Activated CD4-positive, alpha-beta T cell treated with anti-CD3 and anti-CD28 coated beads, Interleukin-2, amount 10 ng/mL, durations not matched to agents 24 days and 14 days (primary cell): Measurements from ENCODE around the gene DNAJB5. TPM values are rescaled to one million over a fixed set of nuclear protein-coding genes. Genes with fewer than 3 reads are reported as not detected.
A peak's percentile ranks its signal among the peaks of the same experiment; 100 is the strongest.

Experiments
- DNase-seq: peaks from one replicate; pipeline ENCODE4 v3.0.0; 2022
- H3K27ac Mint-ChIP-seq: one replicate; pipeline ENCODE4 v1.8.0; 2022; ENCODE audit warnings: mild to moderate bottlenecking, mixed read lengths
- H3K27me3 Mint-ChIP-seq: one replicate; pipeline ENCODE4 v1.8.0; 2022; ENCODE audit warnings: mixed read lengths
- H3K36me3 Mint-ChIP-seq: one replicate; pipeline ENCODE4 v1.8.0; 2022; ENCODE audit warnings: low read depth, mild to moderate bottlenecking, mixed read lengths
- H3K4me1 Mint-ChIP-seq: one replicate; pipeline ENCODE4 v1.8.0; 2021; ENCODE audit warnings: mixed read lengths
- H3K4me3 Mint-ChIP-seq: one replicate; pipeline ENCODE4 v1.8.0; 2022; ENCODE audit warnings: mild to moderate bottlenecking, moderate library complexity, mixed read lengths
- H3K9me3 Mint-ChIP-seq: one replicate; pipeline ENCODE4 v1.8.0; 2021; ENCODE audit warnings: mixed read lengths
- intact Hi-C: fragments of 100-400 bp; cut with micrococcal nuclease; formaldehyde crosslinking; loops from one replicate; pipeline ENCODE4 v1.15.1; 2023
- total RNA-seq: library from RNA; stranded (reverse); gene quantifications from 2 replicates; pipeline ENCODE4 v1.2.3, GENCODE V29; 2022

Gene DNAJB5
- total RNA-seq, 1 donor from 2014 or later, result 10.6 TPM

DNA sequence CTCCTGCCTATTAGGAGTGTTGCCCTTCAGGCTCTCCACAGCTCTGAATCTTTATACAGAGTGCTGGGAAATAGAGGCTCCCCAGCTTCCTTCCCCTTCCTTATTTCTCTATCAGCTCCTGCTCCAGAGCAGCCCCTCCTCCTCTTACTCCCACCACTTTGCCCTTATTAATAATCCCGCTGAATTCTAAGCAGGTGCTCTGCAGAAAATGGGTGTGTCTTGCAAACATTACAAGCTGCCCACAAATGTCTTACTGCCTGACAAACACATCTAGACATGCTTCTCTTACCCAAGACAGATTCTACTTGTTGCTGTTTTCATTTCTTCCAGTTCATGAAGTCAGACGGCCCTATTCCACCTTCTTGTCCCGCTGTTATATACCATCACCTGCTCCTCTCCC is 25.1 kb upstream of the DNAJB5 start:
- no peaks in the 10 kb centered on the region for H3K36me3 Mint-ChIP-seq
- H3K4me3 Mint-ChIP-seq, result no peak overlapping the region
- intact Hi-C loops, result loop anchor here (5.0 kb wide), 1 partner anchor 67 kb away; a partner anchor contains a TSS
- H3K9me3 Mint-ChIP-seq, result no peaks in the 10 kb centered on the region
- no peak for DNase-seq
- peaks cover 38% of the 10 kb centered on the region for H3K4me1 Mint-ChIP-seq
- no peak overlapping the region for H3K27ac Mint-ChIP-seq
- peaks cover 56% of the 10 kb centered on the region for H3K27me3 Mint-ChIP-seq

DNA sequence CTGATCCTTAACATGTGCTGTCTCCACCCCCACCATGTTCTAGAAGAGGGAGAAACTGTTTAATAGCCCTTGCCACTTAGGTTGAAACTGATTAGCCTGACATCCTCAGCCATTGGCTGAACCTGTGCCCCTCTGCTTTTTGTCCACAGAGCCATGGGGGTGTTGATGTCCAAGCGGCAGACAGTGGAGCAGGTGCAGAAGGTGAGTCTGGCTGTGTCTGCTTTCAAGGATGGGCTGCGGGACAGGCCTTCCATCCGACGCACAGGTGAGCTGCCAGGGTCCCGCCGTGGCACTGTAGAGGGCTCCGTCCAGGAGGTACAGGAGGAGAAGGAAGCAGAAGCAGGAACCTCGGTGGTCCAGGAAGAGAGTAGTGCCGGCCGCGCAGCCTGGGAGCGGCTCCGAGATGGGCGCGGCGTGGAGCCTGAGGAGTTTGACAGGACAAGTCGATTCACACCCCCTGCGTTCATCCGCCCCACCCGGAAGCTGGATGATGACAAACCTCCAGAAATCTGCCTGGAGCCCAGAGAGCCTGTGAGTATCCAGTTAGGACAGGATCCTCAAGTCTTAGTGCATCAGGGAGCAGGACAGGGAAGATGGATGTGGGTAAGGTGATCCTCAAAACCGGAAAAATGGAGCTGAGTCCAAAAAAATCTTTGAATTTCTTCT is 18.3 kb upstream of the DNAJB5 start:
- H3K4me3 Mint-ChIP-seq, result no peak overlapping the region
- H3K4me1 Mint-ChIP-seq, result peaks cover 2% of the 10 kb centered on the region
- no peak for DNase-seq
- H3K27me3 Mint-ChIP-seq, result peaks cover 38% of the 10 kb centered on the region
- no peaks in the 10 kb centered on the region for H3K36me3 Mint-ChIP-seq
- no peak overlapping the region for H3K27ac Mint-ChIP-seq
- no peaks in the 10 kb centered on the region for H3K9me3 Mint-ChIP-seq
- intact Hi-C loops, result no loop called here

DNA sequence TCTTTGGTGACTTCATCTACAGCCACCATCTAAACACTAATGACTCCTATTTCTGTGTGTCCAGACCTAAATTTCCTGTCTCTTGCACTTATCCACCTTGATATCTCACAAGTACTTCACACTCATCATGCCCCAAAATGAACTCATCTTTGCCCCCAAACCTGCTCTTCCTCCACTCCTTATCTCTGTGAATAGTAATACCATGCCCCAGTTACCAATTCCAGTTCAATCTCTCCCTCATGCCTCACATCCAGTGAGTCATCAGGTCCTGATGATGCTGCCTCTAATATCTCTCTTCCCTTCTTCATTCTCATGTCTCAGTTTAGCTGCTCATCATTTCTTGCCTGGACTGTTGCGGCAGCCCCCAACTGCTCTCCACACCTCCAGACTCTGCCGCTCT is 14.9 kb upstream of the DNAJB5 start:
- Mint-ChIP-seq H3K27me3 (peaks cover 21% of the 10 kb centered on the region), H3K9me3 (no peaks in the 10 kb centered on the region), H3K36me3 (no peaks in the 10 kb centered on the region), H3K27ac (no peak overlapping the region), H3K4me3 (no peak overlapping the region), H3K4me1 (no peaks in the 10 kb centered on the region)
- no peak for DNase-seq
- intact Hi-C loops, result no loop called here

DNA sequence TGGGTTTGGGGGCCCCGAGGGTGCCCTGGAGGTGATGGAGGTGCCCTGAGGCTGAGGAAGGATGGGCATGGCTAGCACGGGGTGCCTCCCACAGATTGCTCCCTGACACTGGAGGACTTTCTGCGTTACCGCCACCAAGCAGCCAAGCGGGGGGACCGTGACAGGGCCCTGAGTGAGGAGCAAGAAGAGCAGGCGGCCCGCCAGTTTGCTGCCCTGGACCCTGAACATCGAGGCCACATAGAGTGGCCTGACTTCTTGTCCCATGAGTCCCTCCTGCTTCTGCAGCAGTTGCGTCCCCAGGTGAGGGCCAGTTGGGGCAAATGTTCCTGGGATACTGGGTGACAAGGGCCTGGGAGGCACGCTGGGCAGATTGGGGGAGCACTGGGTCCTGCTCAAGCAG is 13.1 kb upstream of the DNAJB5 start:
- DNase-seq, result no peak
- Mint-ChIP-seq H3K27me3 (peaks cover 13% of the 10 kb centered on the region), H3K4me3 (no peak overlapping the region), H3K36me3 (no peaks in the 10 kb centered on the region), H3K27ac (no peak overlapping the region), H3K9me3 (no peaks in the 10 kb centered on the region), H3K4me1 (no peaks in the 10 kb centered on the region)
- intact Hi-C loops, result no loop called here

DNA sequence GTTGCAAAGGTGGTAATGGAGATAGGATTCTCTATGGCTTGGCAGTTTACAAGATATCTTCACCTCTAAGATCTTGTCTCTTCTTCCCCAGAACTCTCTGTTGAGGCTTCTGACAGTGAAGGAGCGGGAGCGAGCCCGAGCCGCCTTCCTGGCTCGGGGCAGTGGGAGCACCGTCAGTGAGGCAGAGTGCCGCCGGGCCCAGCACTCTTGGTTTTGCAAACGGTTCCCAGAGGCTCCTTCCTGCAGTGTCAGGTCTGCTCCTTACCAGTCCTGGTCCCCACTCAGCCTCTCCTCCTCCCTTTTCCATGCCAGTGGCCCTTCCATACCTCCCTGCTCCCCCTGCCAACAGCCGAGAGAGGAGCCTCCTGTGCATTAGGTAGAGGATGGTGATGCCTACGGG is 12.6 kb upstream of the DNAJB5 start:
- no peak overlapping the region for H3K27ac Mint-ChIP-seq
- no peaks in the 10 kb centered on the region for H3K36me3 Mint-ChIP-seq
- H3K9me3 Mint-ChIP-seq, result no peaks in the 10 kb centered on the region
- intact Hi-C loops, result no loop called here
- H3K4me1 Mint-ChIP-seq, result no peaks in the 10 kb centered on the region
- peaks cover 13% of the 10 kb centered on the region for H3K27me3 Mint-ChIP-seq
- no peak overlapping the region for H3K4me3 Mint-ChIP-seq
- DNase-seq, result no peak

DNA sequence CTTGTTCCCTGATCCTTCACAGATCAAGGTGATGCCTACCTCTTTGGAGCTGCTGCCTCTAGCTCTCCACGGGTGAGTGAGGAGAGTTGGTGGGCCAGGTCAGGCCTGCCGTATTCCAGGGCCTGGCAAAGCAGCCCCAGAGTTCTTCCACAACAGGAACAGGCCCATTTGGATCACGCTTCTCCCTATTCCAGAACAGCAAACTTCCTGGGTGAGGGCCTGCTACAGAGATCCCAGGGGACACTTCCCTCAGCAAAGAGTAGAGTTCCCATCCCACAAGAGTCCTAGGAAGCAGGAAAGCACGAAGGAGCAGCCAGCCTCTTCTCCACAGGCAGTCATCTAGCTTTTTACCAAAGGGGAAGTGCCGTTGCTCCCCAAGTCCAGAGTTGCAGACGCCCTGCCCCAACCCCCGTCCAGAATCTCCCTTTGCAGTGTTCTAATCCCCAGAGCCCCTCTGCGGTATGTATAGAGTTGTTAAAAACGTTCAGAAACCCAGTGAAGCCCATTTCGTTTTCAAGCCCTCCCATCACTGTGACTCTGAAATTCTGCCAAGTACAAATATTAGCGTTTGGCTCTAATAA is 9.3 kb upstream of the DNAJB5 start:
- H3K27me3 Mint-ChIP-seq, result peaks cover 5% of the 10 kb centered on the region
- no peak for DNase-seq
- H3K9me3 Mint-ChIP-seq, result no peaks in the 10 kb centered on the region
- no peak overlapping the region for H3K27ac Mint-ChIP-seq
- H3K36me3 Mint-ChIP-seq, result no peaks in the 10 kb centered on the region
- intact Hi-C loops, result no loop called here
- peaks cover 24% of the 10 kb centered on the region for H3K4me1 Mint-ChIP-seq
- H3K4me3 Mint-ChIP-seq, result no peak overlapping the region

DNA sequence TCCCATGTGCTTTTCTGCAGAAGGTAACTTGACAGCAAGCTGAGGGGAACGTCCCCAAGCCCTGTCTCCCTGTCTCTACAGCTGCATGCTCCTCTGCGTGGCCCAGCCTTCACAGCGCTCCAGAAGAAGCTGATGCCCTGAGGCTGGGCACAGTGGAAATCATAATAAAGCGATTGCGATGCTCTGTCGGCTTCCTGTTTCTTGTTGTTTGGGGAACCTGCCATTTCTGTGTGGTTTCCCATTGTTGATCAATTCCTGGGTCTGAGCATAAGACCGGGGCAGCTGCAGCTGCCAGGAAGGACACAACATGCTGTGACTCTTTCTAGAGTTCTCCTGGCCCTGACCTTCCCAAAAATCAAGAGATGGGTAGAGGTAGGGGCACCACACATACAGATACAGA is 7.2 kb upstream of the DNAJB5 start:
- no peak overlapping the region for H3K4me3 Mint-ChIP-seq
- H3K27ac Mint-ChIP-seq, result peak overlapping the region; percentile 21
- no peak for DNase-seq
- no peaks in the 10 kb centered on the region for H3K27me3 Mint-ChIP-seq
- intact Hi-C loops, result no loop called here
- peaks cover 44% of the 10 kb centered on the region for H3K4me1 Mint-ChIP-seq
- H3K36me3 Mint-ChIP-seq, result no peaks in the 10 kb centered on the region
- no peaks in the 10 kb centered on the region for H3K9me3 Mint-ChIP-seq

DNA sequence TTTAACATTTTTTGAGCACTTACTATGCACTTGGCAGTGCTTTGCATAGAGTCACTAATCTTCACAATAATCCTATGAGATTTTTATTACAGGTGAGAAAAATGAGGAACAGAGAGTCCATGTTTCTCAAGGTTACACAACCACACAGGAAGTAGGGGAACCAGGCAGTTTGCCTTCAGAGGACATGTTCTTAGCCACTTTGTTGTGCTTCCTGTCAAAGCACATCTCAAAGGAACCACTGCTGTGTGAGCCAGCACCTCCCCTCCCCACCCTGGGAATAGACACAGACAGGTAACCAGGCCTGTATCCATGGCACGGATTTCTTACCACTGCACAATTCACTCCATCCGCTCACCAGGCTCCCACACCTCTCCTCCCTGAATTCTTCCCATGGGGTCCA is 6.3 kb upstream of the DNAJB5 start:
- Mint-ChIP-seq H3K27me3 (no peaks in the 10 kb centered on the region), H3K4me3 (no peak overlapping the region), H3K27ac (peak overlapping the region; percentile 34), H3K36me3 (no peaks in the 10 kb centered on the region), H3K9me3 (no peaks in the 10 kb centered on the region), H3K4me1 (peaks cover 51% of the 10 kb centered on the region)
- intact Hi-C loops, result no loop called here
- peak; percentile 71 for DNase-seq

DNA sequence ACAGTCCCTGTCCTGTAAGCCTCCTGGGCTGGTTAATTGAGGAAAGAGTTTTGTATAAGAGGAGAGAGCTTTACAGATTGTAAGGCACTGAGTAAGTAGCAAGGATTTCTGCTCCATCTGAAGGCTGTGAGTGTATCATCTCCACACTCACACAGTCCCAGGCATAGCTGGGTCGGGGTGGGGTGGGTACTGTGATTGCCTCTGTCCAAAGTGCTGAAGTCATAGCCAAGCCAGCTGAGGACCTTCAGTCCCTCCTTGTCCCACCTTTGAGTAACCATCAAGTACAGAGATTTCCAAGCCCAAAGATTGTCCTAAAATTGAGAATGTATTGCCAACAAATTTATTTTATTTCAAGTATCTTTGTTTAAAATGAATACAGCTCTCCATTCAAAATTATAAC is 5.5 kb upstream of the DNAJB5 start:
- Mint-ChIP-seq H3K4me3 (no peak overlapping the region), H3K27ac (no peak overlapping the region), H3K27me3 (no peaks in the 10 kb centered on the region), H3K9me3 (no peaks in the 10 kb centered on the region), H3K36me3 (no peaks in the 10 kb centered on the region), H3K4me1 (peaks cover 55% of the 10 kb centered on the region)
- peak; percentile 76 for DNase-seq
- intact Hi-C loops, result no loop called here

DNA sequence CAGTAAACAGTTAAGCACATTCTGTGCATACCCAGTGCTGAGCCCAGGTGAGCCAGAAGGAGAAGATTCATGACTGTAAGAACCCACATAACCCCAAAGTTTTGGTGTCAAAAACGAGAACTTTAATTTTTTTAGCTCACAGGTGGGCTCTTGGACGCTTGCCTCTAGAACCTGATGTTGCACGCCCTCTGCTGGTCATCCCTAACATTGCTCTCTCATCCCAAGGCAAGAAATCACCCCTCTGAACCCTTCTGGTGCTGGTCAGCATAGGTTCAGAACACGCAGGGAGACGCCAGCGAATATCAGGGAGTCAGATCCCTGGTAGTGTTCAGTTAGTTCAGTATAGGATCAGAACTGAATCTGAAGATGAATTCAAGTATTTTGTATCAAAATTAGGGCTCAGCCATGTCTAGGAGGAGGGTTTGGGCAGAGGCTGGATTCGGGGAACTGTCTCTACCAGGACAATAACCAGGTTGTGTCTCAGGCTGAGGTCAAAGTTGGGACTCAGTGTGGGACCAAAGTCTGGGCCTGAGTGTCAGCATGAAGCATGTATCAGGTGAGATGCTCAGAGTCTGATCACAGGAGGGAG is 4.1 kb upstream of the DNAJB5 start:
- intact Hi-C loops, result loop anchor here (1.0 to 5.0 kb wide), 3 partner anchors 23 to 283 kb away; no protein-coding TSS in a partner anchor
- Mint-ChIP-seq H3K4me3 (no peak overlapping the region), H3K9me3 (no peaks in the 10 kb centered on the region), H3K36me3 (no peaks in the 10 kb centered on the region), H3K4me1 (peaks cover 60% of the 10 kb centered on the region), H3K27me3 (no peaks in the 10 kb centered on the region), H3K27ac (peak overlapping the region; percentile 89)
- peak; percentile 89 for DNase-seq

DNA sequence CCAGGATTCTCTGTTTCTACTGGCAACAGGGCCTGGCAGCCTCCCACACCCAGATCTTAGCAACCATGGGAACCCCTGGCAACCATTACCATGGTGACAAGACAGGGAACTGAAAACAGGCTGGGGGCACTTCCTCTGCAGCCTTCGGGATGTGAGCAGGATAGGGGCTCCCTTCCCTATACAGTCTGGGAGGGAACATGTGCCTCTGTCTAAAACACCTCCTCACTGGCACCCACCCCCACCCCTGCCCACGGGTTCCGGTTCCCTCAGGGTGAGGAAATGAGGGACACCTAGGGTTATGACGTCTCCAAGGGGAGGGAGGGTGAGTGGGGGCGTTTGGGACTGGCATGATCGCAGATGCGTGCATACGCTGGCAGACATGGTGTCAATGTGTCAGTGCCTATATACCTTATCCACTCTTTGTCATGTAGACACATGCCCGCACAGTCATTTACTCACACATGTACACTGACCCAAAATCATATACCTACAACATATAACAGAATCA is 3.0 kb upstream of the DNAJB5 start:
- intact Hi-C loops, result loop anchor here (5.0 kb wide), 1 partner anchor 284 kb away; no protein-coding TSS in a partner anchor
- H3K4me1 Mint-ChIP-seq, result peaks cover 67% of the 10 kb centered on the region
- H3K4me3 Mint-ChIP-seq, result peak overlapping the region; percentile 86
- H3K9me3 Mint-ChIP-seq, result no peaks in the 10 kb centered on the region
- peak; percentile 78 for DNase-seq
- peaks cover 5% of the 10 kb centered on the region for H3K36me3 Mint-ChIP-seq
- H3K27ac Mint-ChIP-seq, result peak overlapping the region; percentile 89
- no peaks in the 10 kb centered on the region for H3K27me3 Mint-ChIP-seq

DNA sequence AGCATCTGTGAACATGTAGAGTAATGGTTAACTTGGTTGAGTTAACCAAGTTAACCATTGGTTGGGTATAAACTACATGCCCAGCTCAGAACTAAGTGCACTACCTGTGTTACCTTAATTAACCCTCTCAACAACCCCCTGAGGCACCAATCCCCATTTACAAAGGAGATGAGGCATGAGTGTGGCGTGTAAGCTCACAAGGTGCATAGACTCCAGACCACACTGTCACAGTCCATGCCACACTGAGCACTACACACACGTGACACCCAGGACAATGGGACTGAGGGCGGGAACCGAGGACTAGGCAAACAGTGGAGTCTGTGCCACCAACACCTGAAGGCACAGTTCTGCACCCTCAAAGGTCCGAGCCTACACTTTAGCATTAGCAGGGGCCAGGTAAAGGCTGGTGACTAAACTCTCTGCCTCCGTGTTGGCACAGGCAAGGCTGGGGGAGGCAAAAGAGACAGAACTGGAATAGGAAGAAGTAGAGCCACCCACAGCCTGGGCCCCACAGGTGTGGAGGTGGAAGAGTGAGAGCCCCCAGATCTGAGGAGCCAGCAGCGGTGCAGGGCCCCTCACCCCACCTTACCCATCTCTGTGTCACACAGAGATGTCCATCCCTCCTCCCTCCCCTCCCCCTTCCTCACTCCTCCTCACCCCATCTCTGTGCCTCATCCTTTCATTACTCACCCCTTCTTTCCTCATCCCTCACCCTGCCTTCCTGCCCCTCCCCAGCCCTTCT is 2.2 kb upstream of the DNAJB5 start:
- Mint-ChIP-seq H3K27ac (peak overlapping the region; percentile 89), H3K4me1 (peaks cover 73% of the 10 kb centered on the region), H3K36me3 (peaks cover 5% of the 10 kb centered on the region), H3K9me3 (no peaks in the 10 kb centered on the region), H3K4me3 (peak overlapping the region; percentile 86), H3K27me3 (no peaks in the 10 kb centered on the region)
- intact Hi-C loops, result loop anchor here (5.0 kb wide), 1 partner anchor 285 kb away; no protein-coding TSS in a partner anchor
- no peak for DNase-seq

DNA sequence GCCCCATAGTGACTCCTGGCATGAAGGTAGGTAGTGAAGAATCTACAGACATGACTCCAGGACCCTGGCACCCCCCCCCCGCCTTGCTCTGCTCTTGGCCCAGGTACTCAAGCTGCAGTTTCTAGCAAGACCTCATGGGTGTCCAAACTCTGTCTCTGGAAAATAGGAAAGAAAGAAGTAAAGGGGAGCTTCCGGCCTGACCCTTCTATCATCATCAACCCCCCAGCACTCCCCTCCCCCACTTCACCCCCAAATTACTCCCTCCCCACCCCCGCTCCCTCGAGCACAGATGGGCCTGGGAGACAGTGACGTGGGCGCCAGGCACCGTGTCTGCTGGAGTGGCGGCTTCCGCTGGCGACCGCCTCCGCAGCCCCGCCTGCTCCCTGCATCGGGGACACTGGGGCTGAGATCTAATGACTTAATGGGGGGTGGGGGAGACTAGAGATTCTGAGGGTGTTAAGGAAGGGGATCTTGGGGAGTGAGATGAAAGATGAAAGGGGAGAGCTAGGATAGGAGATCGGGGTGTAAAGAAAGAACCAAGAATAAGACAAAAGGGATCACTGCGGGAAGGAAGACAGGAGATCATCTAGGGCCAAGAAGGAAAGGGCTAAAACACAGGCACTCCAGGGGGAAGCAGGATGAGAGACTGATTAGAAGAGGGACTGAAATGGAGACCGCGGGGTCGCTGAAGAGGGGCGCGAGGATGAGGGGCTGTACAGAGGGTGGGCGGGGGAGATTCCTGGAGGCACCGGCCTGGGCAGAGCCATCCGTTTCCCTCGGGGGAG is 1.1 kb upstream of the DNAJB5 start:
- peak overlapping the region; percentile 89 for H3K27ac Mint-ChIP-seq
- peak; percentile 85 for DNase-seq
- H3K4me1 Mint-ChIP-seq, result peaks cover 72% of the 10 kb centered on the region
- peak overlapping the region; percentile 86 for H3K4me3 Mint-ChIP-seq
- H3K36me3 Mint-ChIP-seq, result peaks cover 5% of the 10 kb centered on the region
- no peaks in the 10 kb centered on the region for H3K27me3 Mint-ChIP-seq
- intact Hi-C loops, result loop anchor here (1.0 to 5.0 kb wide), 5 partner anchors 26 to 286 kb away; partner anchors contain the start of gene PIGO
- no peaks in the 10 kb centered on the region for H3K9me3 Mint-ChIP-seq
